ENCODE measurements around the gene TEC. TPM values are rescaled to one million over a fixed set of nuclear protein-coding genes. Genes with fewer than 3 reads are reported as not detected.

TEC gene
- total and polyA plus RNA-seq, 2 experiments from 2014 or later, result not detected

DNA sequence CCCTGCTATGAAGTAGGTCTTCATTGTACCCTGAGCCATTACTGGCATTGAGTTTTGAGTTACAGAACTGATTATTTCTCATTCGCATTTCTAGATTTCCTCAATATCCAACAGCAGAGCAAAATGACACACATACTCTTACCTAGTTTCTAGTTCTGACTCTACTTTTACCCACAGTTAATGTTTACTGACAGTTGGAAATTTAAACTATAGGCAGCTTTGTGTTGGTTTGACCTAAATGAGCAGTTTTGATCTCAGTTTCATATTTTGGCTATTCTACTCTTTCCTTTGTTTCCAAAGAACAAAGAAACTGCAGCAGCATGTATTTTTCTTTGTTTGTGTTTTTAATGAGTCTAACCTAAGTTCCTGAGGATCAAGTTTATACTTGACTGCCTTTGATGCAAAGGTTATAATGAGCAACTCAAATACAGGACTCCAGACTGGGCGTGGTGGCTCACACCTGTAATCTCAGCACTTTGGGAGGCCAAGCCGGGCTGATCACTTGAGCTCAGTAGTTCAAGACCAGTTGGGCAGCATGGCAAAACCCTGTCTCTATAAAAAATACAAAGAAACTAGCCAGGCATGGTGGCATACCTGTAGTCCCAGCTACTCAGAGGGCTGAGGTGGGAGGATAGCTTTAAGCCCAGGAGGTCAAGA is 166.0 kb downstream of the TEC start:
- Histone ChIP-seq H3K79me2 (ENCODE audit: insufficient read depth) (no peaks in the 10 kb centered on the region), H4K20me1 (ENCODE audit: insufficient read depth) (no peaks in the 10 kb centered on the region), H3K27ac (no peak overlapping the region), H3K4me3 (no peak overlapping the region), H3K27me3 (replicated peaks; ENCODE audit: insufficient read depth) (no peaks in the 10 kb centered on the region), H3K9me2 (ENCODE audit: insufficient read depth) (no peaks in the 10 kb centered on the region), H3F3A (ENCODE audit: insufficient read depth) (no peaks in the 10 kb centered on the region), H3K4me2 (ENCODE audit: unreplicated experiment) (no peak overlapping the region), H3K9me3 (ENCODE audit: low read depth) (no peaks in the 10 kb centered on the region), H3K4me1 (ENCODE audit: insufficient read depth) (peaks cover 5% of the 10 kb centered on the region), H3K36me3 (ENCODE audit: low read depth) (no peaks in the 10 kb centered on the region), H2AFZ (no peak overlapping the region), H3K9ac (no peak overlapping the region)
- TF ChIP-seq EZH2phosphoT487 (IDR thresholded peaks at IDR 0.05; ENCODE audit: insufficient read depth, low read depth) (no peak), EZH2 (IDR thresholded peaks at IDR 0.05; ENCODE audit: insufficient read depth, poor library complexity, severe bottlenecking) (no peak)
- WGBS, 2 experiments (ENCODE audit: low coverage in 1 of 2, low lambda C conversion rate in 2 of 2, missing lambda C conversion rate in 2 of 2), result 59% methylated on average over 3 of the region's 3 CpGs
- in situ Hi-C loops (cut with MboI), result no loop called here
- no peak for DNase-seq

DNA sequence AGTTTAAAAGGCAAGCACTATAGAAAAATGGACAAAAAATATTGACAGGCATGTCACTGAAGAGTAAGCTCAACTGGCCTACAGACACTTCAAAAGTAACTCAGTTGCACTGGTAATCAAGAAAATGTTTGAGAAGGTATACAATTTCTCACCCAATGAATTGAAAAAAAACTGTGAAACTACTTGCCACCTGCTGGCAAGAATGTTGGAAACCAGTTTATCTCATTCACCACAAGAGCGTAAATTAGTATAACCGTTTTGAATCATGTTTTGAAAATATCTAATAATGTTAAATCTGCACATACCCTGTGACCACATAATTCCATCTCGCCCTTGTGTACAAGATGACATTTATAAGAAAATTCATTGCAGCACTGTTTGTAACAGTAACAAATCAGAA is 167.3 kb downstream of the TEC start:
- 84% methylated on average over 3 of the region's 3 CpGs for WGBS, 2 experiments (ENCODE audit: low coverage in 1 of 2, low lambda C conversion rate in 2 of 2, missing lambda C conversion rate in 2 of 2)
- Histone ChIP-seq H2AFZ (no peak overlapping the region), H3K9ac (no peak overlapping the region), H3F3A (ENCODE audit: insufficient read depth) (no peaks in the 10 kb centered on the region), H3K9me3 (ENCODE audit: low read depth) (no peaks in the 10 kb centered on the region), H3K4me1 (ENCODE audit: insufficient read depth) (peaks cover 5% of the 10 kb centered on the region), H3K27me3 (replicated peaks; ENCODE audit: insufficient read depth) (no peaks in the 10 kb centered on the region), H3K4me3 (no peak overlapping the region), H4K20me1 (ENCODE audit: insufficient read depth) (no peaks in the 10 kb centered on the region), H3K79me2 (ENCODE audit: insufficient read depth) (no peaks in the 10 kb centered on the region), H3K4me2 (ENCODE audit: unreplicated experiment) (no peak overlapping the region), H3K27ac (no peak overlapping the region), H3K36me3 (ENCODE audit: low read depth) (no peaks in the 10 kb centered on the region), H3K9me2 (ENCODE audit: insufficient read depth) (no peaks in the 10 kb centered on the region)
- in situ Hi-C loops (cut with MboI), result no loop called here
- DNase-seq, result no peak
- no peak for TF ChIP-seq EZH2phosphoT487 (IDR thresholded peaks at IDR 0.05; ENCODE audit: insufficient read depth, low read depth)
- no peak for TF ChIP-seq EZH2 (IDR thresholded peaks at IDR 0.05; ENCODE audit: insufficient read depth, poor library complexity, severe bottlenecking)

DNA sequence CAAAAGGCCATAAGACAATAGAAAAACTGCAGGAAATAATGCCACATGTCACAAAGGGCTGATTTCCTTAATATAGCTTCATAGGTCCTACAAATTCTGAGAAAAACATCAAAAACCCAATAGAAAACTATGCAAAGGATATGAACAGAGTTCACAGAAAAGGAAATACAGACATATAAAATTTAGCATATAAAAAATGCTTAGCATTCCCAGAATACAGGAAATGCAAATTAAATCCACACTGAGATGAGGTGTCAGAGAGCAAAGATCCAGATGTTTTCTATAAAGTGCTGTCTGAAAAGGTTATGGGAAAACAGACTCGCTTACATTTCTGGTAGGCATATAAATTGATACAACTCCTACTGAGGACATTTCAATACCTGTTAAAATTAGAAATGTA is 169.4 kb downstream of the TEC start:
- H3K9ac ChIP-seq, result no peak overlapping the region
- peak overlapping the region; percentile 18 for H3K4me2 ChIP-seq (ENCODE audit: unreplicated experiment)
- no peaks in the 10 kb centered on the region for H3F3A ChIP-seq (ENCODE audit: insufficient read depth)
- no peaks in the 10 kb centered on the region for H3K79me2 ChIP-seq (ENCODE audit: insufficient read depth)
- H4K20me1 ChIP-seq (ENCODE audit: insufficient read depth), result no peaks in the 10 kb centered on the region
- no peaks in the 10 kb centered on the region for H3K9me3 ChIP-seq (ENCODE audit: low read depth)
- no peak for TF ChIP-seq EZH2phosphoT487 (IDR thresholded peaks at IDR 0.05; ENCODE audit: insufficient read depth, low read depth)
- no peak for TF ChIP-seq EZH2 (IDR thresholded peaks at IDR 0.05; ENCODE audit: insufficient read depth, poor library complexity, severe bottlenecking)
- no peaks in the 10 kb centered on the region for H3K36me3 ChIP-seq (ENCODE audit: low read depth)
- 11 to 17% methylated on average over 1 of the region's 1 CpG for WGBS, 2 experiments (ENCODE audit: low coverage in 1 of 2, low lambda C conversion rate in 2 of 2, missing lambda C conversion rate in 2 of 2)
- H3K27me3 ChIP-seq (replicated peaks; ENCODE audit: insufficient read depth), result no peaks in the 10 kb centered on the region
- no peak overlapping the region for H2AFZ ChIP-seq
- no peak overlapping the region for H3K4me3 ChIP-seq
- no peak overlapping the region for H3K27ac ChIP-seq
- in situ Hi-C loops (cut with MboI), result no loop called here
- DNase-seq, result peak; percentile 8
- no peaks in the 10 kb centered on the region for H3K9me2 ChIP-seq (ENCODE audit: insufficient read depth)
- H3K4me1 ChIP-seq (ENCODE audit: insufficient read depth), result peaks cover 5% of the 10 kb centered on the region

DNA sequence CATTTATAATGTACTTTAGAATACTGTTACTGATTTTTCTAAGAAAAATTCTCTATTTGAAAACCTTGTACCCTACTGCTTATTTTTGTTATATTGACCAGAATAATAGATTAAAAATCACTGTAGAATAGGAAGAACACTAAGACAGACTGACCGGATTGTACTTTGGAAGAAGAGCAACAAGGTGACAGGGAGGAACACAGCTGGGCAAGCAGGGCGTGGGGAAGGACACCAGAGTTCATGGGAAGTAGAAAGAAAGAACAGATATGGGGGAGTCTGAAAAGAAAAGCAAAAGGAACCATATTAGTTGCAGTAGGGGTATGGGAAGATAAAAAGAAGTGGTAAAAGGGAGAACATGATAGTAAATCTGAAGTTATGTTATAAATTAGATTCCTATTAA is 174.2 kb downstream of the TEC start:
- Histone ChIP-seq H3K27me3 (replicated peaks; ENCODE audit: insufficient read depth) (no peaks in the 10 kb centered on the region), H3K4me1 (ENCODE audit: insufficient read depth) (peaks cover 4% of the 10 kb centered on the region), H3K36me3 (ENCODE audit: low read depth) (no peaks in the 10 kb centered on the region), H3K4me3 (no peak overlapping the region), H3K4me2 (ENCODE audit: unreplicated experiment) (no peak overlapping the region), H3F3A (ENCODE audit: insufficient read depth) (no peaks in the 10 kb centered on the region), H3K27ac (no peak overlapping the region), H3K9me3 (ENCODE audit: low read depth) (no peaks in the 10 kb centered on the region), H3K9me2 (ENCODE audit: insufficient read depth) (no peaks in the 10 kb centered on the region), H3K79me2 (ENCODE audit: insufficient read depth) (no peaks in the 10 kb centered on the region), H2AFZ (no peak overlapping the region), H3K9ac (no peak overlapping the region), H4K20me1 (ENCODE audit: insufficient read depth) (no peaks in the 10 kb centered on the region)
- DNase-seq, result no peak
- in situ Hi-C loops (cut with MboI), result no loop called here
- 66 to 67% methylated on average over 2 of the region's 2 CpGs for WGBS, 2 experiments (ENCODE audit: low coverage in 1 of 2, low lambda C conversion rate in 2 of 2, missing lambda C conversion rate in 2 of 2)
- TF ChIP-seq EZH2 (IDR thresholded peaks at IDR 0.05; ENCODE audit: insufficient read depth, poor library complexity, severe bottlenecking), result no peak
- no peak for TF ChIP-seq EZH2phosphoT487 (IDR thresholded peaks at IDR 0.05; ENCODE audit: insufficient read depth, low read depth)
